HG03066 (cell line): Measurements from ENCODE around the gene MYOM3.

Experiments used
- ATAC-seq: cut with Tn5 transposase; IDR thresholded peaks from one replicate; pipeline ENCODE4 v1.9.1; 2021; ENCODE audit warnings: low read depth; ENCODE audit not compliant: unreplicated experiment

The MYOM3 gene

GRCh38 chr1:24117722-24118409 is 5.9 kb upstream of the MYOM3 start:
- ATAC-seq, result no peak

- no peak for ATAC-seq
Observed at GRCh38 chr1:24117132-24117531, 5.2 kb upstream of the MYOM3 start.

- no peak for ATAC-seq
Observed at GRCh38 chr1:24114753-24115152, 2.8 kb upstream of the MYOM3 start.

GRCh38 chr1:24113641-24114033 is 1.7 kb upstream of the MYOM3 start:
- no peak for ATAC-seq

GRCh38 chr1:24111262-24111995 is 506 bp downstream of the MYOM3 start:
- no peak for ATAC-seq

GRCh38 chr1:24110642-24111261 is 1.2 kb downstream of the MYOM3 start:
- ATAC-seq, result no peak

- ATAC-seq, result no peak
Observed at GRCh38 chr1:24109686-24110475, 2.1 kb downstream of the MYOM3 start.

GRCh38 chr1:24109166-24109483 is 2.8 kb downstream of the MYOM3 start:
- no peak for ATAC-seq

GRCh38 chr1:24108334-24109165 is 3.4 kb downstream of the MYOM3 start:
- no peak for ATAC-seq

GRCh38 chr1:24107462-24108138 is 4.3 kb downstream of the MYOM3 start:
- no peak for ATAC-seq

- ATAC-seq, result no peak
Observed at GRCh38 chr1:24105368-24106160, 6.4 kb downstream of the MYOM3 start.

GRCh38 chr1:24104854-24105253 is 7.1 kb downstream of the MYOM3 start:
- no peak for ATAC-seq

GRCh38 chr1:24103879-24104278 is 8.1 kb downstream of the MYOM3 start:
- ATAC-seq, result no peak

- no peak for ATAC-seq
Observed at GRCh38 chr1:24103408-24103807, 8.5 kb downstream of the MYOM3 start.

- no peak for ATAC-seq
Observed at GRCh38 chr1:24102961-24103360, 9.0 kb downstream of the MYOM3 start.

- ATAC-seq, result no peak
Observed at GRCh38 chr1:24101796-24102586, 9.9 kb downstream of the MYOM3 start.

GRCh38 chr1:24100945-24101737 is 10.8 kb downstream of the MYOM3 start:
- ATAC-seq, result no peak
